GM12873 (cell line): ENCODE measurements around the gene GBF1.

Experiments
- TF ChIP-seq, protein P1 (sequence below): IDR thresholded peaks from 2 replicates; pipeline ENCODE4 v1.5.1; 2012; ENCODE audit warnings: low read depth, mild to moderate bottlenecking, moderate library complexity, low read length, control low read depth; ENCODE audit not compliant: insufficient read depth; ENCODE audit errors: missing control alignments

The GBF1 gene

GRCh38 chr10:102211615-102212299 lies 33.6 kb upstream of the GBF1 start:
- TF ChIP-seq, protein P1, sequence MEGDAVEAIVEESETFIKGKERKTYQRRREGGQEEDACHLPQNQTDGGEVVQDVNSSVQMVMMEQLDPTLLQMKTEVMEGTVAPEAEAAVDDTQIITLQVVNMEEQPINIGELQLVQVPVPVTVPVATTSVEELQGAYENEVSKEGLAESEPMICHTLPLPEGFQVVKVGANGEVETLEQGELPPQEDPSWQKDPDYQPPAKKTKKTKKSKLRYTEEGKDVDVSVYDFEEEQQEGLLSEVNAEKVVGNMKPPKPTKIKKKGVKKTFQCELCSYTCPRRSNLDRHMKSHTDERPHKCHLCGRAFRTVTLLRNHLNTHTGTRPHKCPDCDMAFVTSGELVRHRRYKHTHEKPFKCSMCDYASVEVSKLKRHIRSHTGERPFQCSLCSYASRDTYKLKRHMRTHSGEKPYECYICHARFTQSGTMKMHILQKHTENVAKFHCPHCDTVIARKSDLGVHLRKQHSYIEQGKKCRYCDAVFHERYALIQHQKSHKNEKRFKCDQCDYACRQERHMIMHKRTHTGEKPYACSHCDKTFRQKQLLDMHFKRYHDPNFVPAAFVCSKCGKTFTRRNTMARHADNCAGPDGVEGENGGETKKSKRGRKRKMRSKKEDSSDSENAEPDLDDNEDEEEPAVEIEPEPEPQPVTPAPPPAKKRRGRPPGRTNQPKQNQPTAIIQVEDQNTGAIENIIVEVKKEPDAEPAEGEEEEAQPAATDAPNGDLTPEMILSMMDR, result no peak

DNA sequence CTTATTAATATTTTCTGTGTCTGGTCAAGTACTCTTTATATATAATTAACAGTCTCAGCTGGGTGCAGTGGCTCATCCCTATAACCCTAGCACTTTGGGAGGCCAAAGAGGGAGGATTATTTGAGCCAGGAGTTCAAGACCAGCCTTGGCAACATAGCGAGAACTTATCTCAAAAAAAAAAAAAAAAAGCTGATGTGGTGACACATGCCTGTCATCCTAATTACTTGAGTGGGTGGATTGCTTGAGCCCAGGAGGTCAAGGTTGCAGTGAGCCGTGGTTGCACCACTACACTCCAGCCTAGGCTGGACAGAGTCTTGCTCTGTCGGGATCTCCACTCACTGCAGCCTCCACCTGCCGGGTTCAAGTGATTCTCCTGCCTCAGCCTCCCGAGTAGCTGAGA lies 26.0 kb upstream of the GBF1 start:
- TF ChIP-seq, protein P1, result no peak

- TF ChIP-seq, protein P1, result no peak
Measured at GRCh38 chr10:102220612-102221011, 24.7 kb upstream of the GBF1 start.

GRCh38 chr10:102222797-102223196 lies 22.5 kb upstream of the GBF1 start:
- TF ChIP-seq, protein P1, result no peak

DNA sequence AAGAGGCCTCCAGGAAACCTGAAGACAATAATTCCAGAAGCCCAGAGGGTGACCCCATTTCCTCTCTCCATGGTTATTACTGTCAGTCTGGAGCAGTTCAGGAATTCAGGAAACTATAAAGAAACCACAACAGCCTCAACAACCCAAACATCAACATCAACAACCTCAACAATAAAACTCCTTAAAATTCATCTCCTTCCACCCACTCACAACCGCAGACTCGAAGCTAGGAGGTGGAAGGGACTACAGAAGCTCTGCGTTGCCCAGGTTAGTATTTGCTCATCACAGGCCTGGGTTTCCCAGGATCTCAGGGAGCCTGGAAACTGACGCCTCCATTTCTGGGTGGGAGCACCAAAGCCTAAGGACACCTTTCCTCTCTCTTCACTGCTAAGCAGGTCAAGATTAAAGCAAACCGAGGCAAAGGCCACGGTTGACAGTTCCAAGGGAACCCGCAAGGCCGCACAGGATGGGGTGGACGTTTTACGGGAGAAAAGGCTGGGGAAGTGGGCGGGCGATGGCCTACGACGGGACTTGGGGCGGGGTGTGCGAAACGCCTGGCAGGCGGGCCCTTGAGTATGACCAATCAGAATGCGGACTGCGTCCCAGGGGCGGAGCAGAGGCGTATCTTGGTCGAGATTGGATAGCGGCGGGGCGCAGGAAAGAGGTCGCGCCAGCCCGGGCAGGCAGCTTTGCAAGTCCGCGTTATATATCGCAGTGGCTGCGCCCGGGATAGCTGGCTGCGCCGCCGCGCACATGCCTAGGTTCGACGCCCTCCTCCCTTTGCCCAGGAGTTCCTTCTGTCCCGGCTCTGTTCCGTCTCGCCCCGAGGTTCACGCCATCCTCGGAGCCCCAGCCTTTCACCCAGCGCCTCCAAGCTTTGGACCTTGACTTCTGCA lies 19.4 kb upstream of the GBF1 start, which contains the start of gene ELOVL3:
Gene ELOVL3, plus strand, starts transcription at position 654 of the 896 bp plus-strand sequence. CDS start 250 bp downstream, outside the sequence.
- TF ChIP-seq, protein P1, result no peak

DNA sequence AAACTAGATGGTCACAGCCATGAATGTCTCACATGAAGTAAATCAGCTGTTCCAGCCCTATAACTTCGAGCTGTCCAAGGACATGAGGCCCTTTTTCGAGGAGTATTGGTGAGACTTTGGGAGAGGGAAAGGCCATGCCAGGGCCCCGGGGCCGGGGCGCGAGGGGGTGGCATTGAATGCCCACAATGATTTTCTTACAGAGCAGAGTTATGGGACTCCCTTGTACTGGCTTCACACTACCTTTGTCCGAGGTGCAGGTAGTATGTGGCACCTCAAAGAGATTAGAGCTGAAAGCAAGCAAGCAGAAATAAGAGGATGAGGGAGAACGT lies 18.8 kb upstream of the GBF1 start:
- TF ChIP-seq, protein P1, result no peak

- TF ChIP-seq, protein P1, result no peak
Measured at GRCh38 chr10:102227050-102227449, 18.3 kb upstream of the GBF1 start.
